OCI-LY7 (cell line): ENCODE measurements around the gene XPNPEP1.

Experiments
- CTCF ChIP-seq: fragments of 200-600 bp; sonication (generic); conservative IDR thresholded peaks from 2 replicates; pipeline ENCODE4 v1.5.1; 2014; ENCODE audit warnings: mild to moderate bottlenecking, antibody characterized with exemption, low read length, moderate library complexity, mixed read lengths
- EZH2phosphoT487 ChIP-seq: fragments of 200-600 bp; sonication (generic); IDR thresholded peaks from 2 replicates; pipeline ENCODE4 v1.6.1; 2018; ENCODE audit warnings: low read depth, borderline replicate concordance, mild to moderate bottlenecking, mixed run types, antibody characterized with exemption, low read length, moderate library complexity, mixed read lengths

GRCh38 chr10:109846832-109847231 is 76.5 kb downstream of the XPNPEP1 start:
- TF ChIP-seq CTCF = no peak
- TF ChIP-seq EZH2phosphoT487 = no peak
